Retina (tissue), 1 donor: ENCODE data around the gene ST8SIA1.

Source experiments
- DNase-seq: peaks from one replicate; pipeline ENCODE4 v3.0.0-alpha.2; 2016

ST8SIA1 gene

GRCh38 chr12:22325218-22325617, 9.3 kb downstream of the ST8SIA1 start:
- no peak for DNase-seq

- DNase-seq = no peak
Measured at GRCh38 chr12:22322091-22322490, 12.4 kb downstream of the ST8SIA1 start.

GRCh38 chr12:22321638-22322037, 12.9 kb downstream of the ST8SIA1 start:
- no peak for DNase-seq

GRCh38 chr12:22321018-22321605, 13.4 kb downstream of the ST8SIA1 start:
- DNase-seq = no peak

- no peak for DNase-seq
Measured at GRCh38 chr12:22318108-22318737, 16.3 kb downstream of the ST8SIA1 start.

GRCh38 chr12:22313963-22314330, 20.6 kb downstream of the ST8SIA1 start:
- DNase-seq = no peak

GRCh38 chr12:22313286-22313962, 21.1 kb downstream of the ST8SIA1 start:
- DNase-seq = no peak

GRCh38 chr12:22312336-22312735, 22.2 kb downstream of the ST8SIA1 start:
- DNase-seq = peak; percentile 32

GRCh38 chr12:22310709-22311108, 23.8 kb downstream of the ST8SIA1 start:
- no peak for DNase-seq

- DNase-seq = peak; percentile 23
Measured at GRCh38 chr12:22310275-22310674, 24.2 kb downstream of the ST8SIA1 start.

- DNase-seq = no peak
Measured at GRCh38 chr12:22307811-22308210, 26.7 kb downstream of the ST8SIA1 start.

GRCh38 chr12:22306311-22306710, 28.2 kb downstream of the ST8SIA1 start:
- no peak for DNase-seq

- no peak for DNase-seq
Measured at GRCh38 chr12:22304341-22304740, 30.2 kb downstream of the ST8SIA1 start.

- DNase-seq = no peak
Measured at GRCh38 chr12:22299294-22299912, 35.1 kb downstream of the ST8SIA1 start.

- no peak for DNase-seq
Measured at GRCh38 chr12:22289250-22289649, 45.3 kb downstream of the ST8SIA1 start.

- peak; percentile 9 for DNase-seq
Measured at GRCh38 chr12:22287776-22288621, 46.5 kb downstream of the ST8SIA1 start.

- DNase-seq = no peak
Measured at GRCh38 chr12:22287101-22287500, 47.4 kb downstream of the ST8SIA1 start.

- no peak for DNase-seq
Measured at GRCh38 chr12:22286569-22286968, 47.9 kb downstream of the ST8SIA1 start.

GRCh38 chr12:22285846-22286245, 48.7 kb downstream of the ST8SIA1 start:
- DNase-seq = no peak

GRCh38 chr12:22284871-22285270, 49.6 kb downstream of the ST8SIA1 start:
- DNase-seq = no peak

GRCh38 chr12:22283508-22283907, 51.0 kb downstream of the ST8SIA1 start:
- no peak for DNase-seq

- no peak for DNase-seq
Measured at GRCh38 chr12:22283006-22283506, 51.5 kb downstream of the ST8SIA1 start.

GRCh38 chr12:22282283-22282682, 52.2 kb downstream of the ST8SIA1 start:
- DNase-seq = no peak
